HG02852 (cell line): ENCODE data around the gene SMARCC1.

Experiments used
- ATAC-seq: cut with Tn5 transposase; IDR thresholded peaks from one replicate; pipeline ENCODE4 v1.9.1; 2021; ENCODE audit warnings: mild to moderate bottlenecking, moderate library complexity; ENCODE audit not compliant: unreplicated experiment

SMARCC1 gene

DNA sequence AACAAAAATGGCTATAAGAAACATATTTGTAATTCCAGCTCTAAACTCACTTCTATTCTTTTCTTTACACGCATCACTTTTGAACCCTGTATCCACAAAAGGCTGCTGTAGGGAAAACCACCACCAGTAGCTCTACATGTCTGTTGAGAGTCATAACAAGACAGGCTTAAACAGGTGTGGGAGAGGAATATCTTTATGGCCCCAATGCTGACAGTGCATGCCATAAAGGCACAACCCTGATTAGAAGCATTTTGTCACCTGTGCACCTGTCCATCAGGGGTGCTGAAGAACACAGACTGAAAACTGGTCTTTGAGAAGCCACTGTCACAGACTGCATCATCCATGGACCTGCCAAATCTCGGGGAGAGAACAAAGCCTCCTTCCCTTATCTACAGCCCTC lies 191.5 kb downstream of the SMARCC1 start:
- no peak for ATAC-seq

DNA sequence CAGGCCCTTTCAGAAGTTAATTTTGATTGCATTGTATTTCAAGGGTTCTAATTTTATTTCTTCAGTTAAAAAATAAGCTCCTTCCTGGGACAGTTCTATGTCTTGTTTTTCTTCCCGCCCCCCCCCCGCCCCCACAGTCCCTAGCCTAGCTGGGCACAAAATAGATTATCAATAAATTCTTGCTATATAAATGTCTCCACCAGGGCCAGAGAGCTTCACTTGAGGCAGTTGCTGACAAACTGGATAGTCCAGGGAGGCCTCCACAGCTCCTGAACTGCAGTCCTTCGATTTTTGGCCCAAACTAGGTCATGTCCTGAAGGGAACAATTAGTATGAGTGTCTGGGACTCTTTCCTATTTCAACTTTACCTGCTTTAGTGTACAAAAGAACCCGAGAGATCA lies 193.1 kb downstream of the SMARCC1 start:
- ATAC-seq = no peak

DNA sequence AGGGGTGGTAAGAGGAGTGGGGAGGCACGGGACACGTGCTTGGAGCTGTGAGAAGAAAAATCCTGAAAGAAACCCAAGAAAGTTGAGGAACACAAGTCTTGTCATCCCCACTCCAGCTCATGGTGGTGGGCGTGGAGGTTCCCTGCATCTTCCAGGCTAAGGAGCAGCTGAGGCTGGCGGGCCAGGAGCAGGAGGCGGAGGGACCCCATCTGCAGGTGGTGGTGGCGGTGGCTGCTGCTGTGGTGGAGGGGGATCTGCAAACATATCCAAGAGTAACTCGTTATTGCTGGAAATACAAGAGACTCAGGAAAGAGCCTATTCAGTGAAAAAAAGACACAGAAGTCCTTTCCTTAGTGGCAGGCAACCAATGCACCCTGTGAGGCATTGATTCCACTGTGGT lies 193.6 kb downstream of the SMARCC1 start:
- no peak for ATAC-seq

DNA sequence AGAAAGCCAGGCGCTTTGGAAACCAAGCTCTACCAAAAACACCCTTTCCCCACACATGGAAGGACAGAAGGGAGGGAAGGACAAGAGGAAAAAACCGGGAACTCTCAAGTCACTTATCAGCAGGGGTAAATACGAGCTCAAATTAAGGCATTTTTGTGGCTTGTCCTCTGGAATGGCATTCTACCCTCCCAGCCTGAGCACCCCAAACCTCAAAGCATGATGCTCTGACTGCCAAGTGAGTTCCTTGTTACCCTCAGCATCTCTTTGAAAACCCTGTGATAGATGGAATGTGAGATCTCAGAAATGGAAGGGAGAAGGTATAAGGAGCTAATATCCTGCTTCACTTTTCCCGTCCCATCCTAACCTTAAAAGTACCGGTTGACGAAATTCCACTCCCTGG lies 194.9 kb downstream of the SMARCC1 start:
- no peak for ATAC-seq

DNA sequence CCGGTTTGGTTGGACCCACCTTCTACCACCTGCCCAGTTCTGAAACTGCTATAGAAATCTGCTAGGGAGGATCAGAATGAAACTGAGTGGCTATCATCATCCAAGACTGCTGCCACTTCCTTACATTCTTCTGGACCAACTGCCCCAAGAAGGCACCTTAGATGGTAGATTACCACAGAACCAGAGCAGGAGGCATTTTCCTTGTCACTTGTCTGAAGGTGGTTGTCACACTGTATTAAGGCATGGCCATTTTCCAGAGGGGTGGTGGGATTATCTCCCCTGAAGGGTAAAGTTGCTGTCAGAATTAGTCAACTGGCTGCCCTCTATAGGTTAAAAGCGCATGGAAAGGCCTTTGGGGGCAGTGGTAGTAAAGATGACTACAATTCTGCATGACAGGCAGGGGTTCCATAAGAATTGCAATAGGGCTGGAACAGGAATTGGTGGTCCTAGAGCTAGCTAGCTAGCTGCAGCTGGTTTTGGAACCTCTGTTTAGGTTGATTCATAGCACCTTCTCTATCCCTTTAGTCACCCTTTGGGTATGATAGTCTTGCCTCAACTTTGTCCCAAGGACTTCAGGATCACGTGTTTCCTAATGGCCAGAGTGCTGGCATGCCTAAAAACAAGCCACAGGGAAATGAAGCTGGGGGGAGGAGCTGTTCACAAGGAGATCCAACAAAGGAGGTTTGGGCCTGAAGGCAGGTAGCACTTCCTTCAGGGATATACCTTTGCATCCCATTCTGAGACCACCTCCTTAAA lies 198.2 kb downstream of the SMARCC1 start:
- ATAC-seq = no peak

DNA sequence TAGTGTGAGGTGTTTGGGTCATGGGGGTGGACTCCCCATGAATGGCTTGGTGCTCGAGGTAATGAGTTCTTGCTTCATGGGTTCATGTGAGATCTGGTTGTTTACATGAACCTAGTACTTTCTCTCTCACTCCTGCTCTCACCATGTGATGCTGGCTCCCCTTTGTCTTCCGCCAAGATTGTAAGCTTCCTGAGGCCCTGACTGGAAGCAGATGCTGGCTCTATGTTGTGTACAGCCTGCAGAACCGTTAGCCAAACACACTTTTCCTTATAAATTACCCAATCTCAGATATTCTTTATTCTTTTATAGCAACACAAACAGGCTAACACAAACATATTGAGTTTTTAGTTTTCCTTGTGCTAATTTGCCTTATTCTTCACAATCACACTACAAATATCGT lies 199.9 kb downstream of the SMARCC1 start:
- no peak for ATAC-seq

DNA sequence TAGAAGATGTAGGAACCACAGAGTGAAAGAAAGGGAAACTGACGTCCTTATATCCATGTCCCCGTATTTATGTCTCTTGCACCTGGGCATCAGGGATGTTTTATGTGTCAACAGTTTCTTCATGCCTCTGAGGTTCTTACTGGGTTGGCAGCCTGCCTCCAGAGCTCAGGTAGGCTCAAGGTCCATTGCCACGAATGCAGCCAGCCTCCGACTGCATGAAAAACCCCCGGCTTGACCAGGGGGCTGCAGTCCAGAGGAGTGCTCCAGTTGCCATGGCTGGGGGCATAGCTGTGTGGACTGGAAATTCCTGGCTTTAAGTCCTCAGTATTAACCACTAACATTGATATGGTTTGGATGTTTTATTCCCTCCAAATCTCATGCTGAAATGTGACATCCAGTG lies 200.3 kb downstream of the SMARCC1 start:
- no peak for ATAC-seq

DNA sequence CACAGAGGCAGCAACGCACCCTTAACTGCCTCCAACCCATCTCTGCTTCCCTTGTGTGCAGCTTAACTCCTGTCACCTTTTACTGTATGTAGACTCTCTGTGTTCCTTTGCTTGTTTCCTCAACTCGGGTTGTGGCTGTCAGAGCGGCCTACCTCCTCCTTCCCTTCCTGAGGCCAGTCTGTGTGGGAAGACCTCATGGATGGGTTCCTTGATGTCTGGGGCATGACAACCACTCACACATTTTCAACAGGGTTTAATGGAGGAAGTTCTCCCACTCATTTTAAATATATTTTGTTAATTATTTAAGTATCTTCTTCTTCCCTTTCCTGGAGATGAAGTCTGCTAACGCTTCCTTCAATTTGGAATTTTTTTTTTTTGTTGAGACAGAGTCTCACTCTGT lies 201.2 kb downstream of the SMARCC1 start:
- no peak for ATAC-seq

DNA sequence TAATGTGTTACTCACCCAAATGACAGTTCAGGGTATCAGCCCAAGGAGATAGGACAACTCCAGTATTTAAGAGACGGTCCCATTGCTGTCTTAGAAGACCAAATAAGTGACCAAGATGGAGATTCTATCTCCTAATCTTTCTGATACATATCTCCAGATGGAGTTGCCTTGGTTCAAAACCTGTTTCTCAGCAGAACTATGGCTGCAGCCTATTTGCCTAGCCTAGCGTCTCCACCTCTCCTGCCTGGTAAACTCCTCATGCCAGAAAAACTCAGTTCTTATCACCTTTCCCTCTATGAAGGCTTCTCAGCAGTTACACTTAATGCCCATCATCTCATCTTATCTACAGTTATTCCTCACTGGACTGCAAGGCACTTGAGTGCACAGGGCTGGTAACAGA lies 201.8 kb downstream of the SMARCC1 start:
- ATAC-seq = no peak

DNA sequence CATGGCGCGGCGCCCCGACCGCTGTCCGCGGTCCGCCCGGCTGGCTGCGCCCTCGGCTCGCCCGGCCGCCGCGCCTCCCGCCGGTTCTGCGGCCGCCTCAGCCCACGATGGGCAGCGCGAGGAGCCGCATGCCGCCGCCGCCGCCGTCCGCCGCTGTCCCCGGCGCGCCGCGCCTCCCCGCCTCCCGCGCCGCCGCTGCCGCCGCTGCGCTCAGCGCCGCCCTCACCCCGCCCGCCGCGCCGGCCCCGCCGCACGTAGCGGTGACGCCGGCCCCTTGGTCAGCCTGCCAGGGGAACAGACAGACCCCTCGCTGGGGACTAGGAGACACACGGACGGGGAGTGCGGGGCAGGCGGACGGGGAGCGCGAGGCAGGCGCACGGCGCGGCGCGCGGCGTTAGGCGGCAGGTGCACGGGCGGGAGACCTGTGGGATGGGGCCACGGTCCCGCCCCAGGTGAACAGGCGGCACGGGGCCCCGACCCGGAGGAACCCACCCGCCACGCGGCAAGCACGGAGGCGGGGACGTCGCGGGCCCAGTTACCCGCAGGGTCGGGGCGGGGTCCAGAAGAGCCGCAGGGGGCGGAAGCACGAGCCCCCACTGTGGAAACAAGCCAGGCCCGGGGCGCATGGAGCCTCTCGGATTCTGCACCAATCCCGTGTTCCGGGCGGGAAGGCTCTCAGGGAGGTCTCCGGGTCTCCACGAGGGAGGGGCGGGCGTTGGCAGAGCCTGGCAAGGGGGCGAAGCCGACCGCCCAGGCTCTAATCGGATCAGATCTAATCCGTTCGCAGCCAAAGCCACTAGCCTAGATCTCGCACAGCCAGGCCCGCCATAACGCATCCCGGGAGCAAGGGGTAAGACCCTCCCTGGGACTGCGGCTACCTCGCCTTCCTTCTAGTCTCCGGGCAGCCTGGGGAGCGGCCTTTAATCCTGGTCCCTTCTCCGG lies 202.7 kb downstream of the SMARCC1 start, which contains the start of gene CSPG5:
Gene CSPG5 (minus strand): TSS at position 175 of the 942 bp plus-strand sequence. CDS start 172 bp downstream, at position 3.
- peak; percentile 64 for ATAC-seq

DNA sequence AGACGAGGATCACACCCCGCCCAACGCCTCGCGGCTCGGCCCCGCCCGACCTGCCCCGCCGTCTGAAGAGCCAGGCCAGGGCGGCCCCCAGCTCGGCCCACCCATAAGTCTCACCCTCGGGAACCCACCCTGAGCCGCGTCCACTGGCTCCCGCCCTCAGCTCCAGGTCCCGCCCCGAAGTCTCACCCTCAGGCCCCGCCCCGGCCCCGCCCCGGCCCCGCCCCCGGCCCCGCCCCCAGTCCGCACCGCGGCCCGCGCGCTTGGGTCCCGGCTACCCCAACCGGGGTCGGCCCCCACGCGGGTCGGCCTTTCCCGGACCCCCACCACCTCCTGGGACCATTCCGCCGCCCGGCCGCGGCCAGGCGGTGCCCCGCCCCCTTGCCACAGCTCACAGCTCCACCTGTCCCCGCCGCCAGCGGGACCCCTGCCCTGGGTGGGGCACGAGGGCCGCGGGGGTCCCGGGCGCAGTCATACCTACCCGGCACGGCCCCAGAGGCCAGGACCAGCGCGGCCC lies 203.5 kb downstream of the SMARCC1 start:
- peak; percentile 51 for ATAC-seq

DNA sequence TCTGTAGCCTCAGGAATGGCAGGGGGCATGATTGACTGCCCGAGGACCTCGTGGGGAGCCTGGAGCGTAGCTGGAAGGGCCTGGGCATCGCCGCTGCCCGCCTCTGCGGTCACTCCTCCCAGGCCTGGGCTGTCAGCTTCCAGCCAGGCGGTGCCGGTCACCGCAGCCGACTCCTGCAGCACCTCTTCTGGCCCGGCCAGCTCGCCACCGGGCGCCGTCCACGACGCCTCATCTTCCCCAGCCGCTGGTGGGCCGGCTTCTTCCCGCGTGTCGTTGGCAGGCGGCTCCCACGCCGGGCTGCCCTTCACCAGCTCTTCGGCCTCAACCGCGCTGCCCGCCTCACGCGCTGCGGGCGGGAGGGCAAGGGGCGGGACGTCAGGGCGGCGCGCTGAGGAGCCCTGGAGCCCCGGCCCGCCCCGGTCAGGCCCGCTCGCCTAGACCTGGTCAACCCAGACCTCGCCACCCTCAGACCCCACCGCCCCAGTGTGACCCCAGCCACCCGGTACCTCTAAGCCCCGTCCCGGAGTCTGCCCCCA lies 204.0 kb downstream of the SMARCC1 start:
- ATAC-seq = no peak

DNA sequence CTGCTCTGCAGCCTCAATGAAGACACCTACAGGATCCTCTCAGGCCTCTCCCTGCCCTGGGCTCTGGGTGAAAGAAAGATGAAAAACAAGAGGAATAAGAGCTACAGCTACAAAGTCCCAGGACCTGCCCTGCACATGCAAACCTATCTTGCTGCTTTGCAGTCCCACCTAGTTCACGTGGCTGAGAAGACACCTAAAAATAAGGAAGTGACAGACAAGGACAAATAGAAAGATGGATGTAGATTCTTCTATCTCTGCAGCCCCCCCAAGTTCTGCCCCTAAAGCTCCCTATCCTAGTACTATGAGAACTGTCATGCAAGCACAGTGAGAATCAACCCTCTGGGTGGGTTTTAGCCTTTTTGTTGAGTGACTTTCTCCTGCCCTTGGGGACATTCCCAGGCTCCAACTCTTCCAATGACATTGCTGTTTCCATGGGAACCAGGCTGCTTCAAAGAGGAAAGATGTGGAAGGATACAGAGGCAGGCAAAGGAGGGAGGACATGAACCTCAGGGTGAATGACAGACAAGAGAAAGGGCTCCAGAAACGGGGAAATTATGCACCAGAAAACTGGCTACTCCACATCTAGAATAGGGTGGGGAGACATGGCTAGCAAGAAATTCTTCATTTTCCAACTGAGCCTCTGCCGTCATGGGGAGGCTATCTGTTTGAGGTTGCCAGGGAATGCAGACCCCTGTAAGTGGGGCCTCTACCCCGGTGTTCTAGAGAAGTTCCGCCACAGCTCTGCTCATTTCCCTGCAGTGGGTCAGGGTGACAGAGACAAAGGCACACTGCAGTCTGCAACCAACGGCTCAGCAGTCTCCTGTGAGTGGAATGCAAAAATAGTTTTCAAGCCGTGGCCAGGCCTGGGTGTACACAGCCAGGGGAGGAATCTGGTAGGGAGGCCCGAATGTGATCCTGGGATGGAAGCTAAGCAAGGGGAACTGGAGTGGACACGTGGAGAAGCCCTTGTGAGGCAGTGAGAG lies 208.2 kb downstream of the SMARCC1 start:
- no peak for ATAC-seq

DNA sequence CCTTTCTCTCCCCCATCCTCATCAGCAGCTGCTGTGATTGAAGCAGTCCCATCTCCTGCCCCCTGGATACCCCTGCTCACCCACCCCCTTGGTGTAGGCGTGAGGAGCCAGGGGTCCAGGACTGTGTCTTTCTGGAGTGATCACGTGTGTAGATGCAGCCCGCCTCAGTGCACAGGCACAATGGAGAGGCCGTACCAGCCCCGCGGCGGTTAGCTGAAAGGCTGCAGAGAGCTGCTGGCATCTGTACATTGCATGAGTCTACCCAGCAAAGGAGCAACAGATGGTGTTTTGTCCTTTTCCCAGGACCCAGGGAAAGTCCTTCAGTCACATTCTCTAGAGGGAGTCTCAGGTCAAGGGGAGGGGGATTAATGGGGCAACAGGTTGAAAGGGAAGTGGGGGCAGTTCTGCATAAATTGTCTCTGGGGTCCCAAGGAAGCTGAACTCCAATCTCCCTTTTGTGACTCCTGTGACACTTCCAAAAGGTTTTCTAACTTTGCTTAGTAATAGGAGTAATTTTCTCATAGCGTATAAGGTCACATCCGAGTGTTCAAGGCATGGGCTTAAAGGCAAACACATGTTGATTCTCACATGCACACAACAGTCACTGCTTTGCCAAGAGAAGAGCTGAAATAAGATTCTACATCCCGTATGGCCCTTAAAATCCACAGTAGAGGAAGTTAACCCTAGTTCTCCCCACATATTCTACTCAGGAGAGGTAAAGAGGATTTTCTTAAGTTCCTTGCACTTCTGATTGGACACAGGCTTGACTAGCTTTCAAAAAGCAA lies 210.1 kb downstream of the SMARCC1 start:
- no peak for ATAC-seq

DNA sequence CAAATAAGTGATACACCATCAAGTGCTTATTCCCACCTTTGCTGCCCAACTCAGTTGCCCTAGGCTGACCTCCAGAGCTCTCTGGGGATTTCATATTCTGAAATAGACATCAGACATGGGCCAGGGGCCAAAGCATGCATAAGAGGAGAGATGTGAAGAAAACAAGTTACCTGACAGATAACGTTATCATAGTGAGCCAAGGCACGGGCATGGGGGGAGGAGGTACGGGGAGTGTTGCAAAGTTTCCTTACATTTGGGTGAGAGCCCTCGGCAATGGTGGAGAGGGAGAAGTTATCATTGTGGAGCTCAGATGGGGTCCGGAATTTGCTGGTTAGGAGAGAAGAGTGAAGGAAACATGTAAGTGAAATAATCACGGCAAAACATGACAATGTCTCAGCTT lies 212.8 kb downstream of the SMARCC1 start:
- no peak for ATAC-seq

DNA sequence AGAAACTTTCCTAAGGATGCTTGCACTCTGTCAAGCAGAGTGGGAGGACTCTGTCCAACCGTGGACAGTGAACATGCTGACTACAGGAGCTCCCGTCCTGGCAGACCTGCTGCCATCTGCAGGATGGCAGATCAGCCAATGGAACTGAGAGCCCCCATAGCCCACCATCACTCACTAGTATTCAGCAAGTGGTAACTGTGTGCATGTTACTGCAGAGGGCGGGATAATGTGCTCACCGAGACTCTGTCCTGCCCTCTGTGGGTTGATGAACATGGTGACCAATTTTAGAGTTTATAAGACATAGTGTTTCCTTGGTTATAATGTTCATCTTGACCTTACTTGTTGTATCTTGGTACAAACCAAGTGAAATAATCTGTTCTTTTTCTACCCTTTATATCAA lies 214.5 kb downstream of the SMARCC1 start:
- ATAC-seq = no peak

DNA sequence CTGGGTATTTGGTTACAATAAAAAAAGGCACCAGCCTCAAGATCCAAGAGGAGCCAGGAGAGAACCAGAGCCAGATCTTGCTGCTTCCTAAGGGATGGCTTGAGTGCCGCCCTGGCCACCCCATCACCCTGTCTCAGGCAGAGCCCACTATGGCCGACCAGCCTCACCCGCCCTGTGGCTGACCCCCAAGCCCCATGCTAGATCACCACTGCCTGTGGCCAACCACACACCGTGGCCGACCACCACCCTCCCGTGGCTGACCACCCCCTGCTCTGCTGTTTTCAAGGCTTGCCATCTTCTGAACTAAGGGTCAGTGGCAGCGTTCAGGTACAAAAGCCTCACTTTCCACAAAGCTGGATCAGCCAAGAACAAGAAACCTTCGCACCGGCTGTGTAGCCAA lies 215.0 kb downstream of the SMARCC1 start:
- no peak for ATAC-seq

DNA sequence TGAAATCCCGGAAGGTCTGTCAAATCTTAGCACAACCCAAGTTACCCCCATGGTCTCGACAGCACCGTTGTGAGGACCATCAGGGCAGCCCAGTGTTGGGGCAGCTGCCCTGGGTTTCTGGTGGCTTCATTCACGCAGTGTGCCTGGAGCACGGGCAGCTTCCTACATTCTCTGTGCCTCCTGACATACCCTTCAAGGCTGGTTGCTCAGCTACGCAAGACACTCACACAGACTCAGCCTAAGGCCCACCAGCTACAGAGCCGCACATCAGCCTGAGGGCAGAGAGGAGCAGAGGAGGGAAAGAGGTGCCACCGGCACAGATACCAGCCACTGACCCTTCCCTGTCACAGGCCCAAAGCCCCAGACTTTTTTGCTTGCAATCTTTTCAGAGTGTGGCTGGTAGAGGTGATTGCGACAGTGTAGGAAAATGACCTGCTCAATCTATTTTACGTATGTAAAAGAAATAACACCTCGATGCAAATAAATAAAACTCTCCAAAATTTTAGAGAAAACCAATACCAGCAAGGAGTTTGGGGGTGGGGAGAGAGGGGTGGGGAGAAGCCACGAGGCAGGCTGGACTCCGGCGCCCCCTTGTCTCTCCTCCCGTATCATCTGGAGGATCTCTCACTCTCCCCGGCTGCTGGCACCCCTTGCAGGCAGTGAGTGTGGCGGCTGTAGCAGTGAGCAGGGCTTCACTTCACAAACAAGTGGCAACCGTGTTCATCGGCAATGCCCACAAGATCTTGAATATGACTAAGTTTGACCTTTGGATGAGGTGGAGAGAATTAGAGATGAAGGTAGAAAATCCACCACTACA lies 215.8 kb downstream of the SMARCC1 start:
- no peak for ATAC-seq

DNA sequence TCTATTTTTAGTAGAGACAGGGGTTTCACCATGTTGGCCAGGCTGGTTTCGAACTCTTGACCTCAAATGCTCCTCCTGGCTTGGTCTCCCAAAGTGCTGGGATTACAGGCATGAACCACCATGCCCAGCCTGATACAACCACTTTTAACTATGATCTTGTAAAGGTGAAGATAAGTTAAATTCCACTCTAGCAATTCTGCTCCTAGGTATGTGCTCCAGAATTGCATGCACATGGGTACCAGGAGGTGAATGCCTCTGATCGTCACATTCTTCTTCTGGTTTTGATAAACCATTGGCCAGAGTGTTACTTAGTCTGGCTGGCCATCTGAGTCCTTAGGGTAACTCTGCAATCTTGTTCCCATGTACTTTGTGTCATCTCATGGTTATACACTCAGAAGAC lies 225.3 kb downstream of the SMARCC1 start:
- no peak for ATAC-seq
